HG03460 (cell line): ENCODE measurements around the gene UTP15.

Experiments used
- ATAC-seq: cut with Tn5 transposase; IDR thresholded peaks from one replicate; pipeline ENCODE4 v1.9.1; 2021; ENCODE audit not compliant: unreplicated experiment

UTP15 gene

DNA sequence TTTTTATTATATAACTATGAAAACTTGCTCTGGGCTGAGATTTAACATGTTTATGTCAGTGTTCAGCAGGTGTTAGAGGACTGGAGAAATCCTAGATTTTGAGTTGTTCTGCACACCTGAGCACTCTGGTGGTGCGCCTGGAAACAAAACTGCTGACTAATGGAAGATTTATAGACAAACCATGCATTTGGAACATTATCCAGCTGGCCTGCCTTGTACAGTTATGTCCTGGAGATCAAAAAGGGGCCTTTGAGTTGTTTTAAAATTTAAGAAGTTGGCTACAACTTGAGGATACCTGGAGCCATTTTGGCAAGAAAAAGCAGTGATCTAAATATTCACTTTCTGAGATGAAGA is 54.8 kb downstream of the UTP15 start:
- no peak for ATAC-seq

DNA sequence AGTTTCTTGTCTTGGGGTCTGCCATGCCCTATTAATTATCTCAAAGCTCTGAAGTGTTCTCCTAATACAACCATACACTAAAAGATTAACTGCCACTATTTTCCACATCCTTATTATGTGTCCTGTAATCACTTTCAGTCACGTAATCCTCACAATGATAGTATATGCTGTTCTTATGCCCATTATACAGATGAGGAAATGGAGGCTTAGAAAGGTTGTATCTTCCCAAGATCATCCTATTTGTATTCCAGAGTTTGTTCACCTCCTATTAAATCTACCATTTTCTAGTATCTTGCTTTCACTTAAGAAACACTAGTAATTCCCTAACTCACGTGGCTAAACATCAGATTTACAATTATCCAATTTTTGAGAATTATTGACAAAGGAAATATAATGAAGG is 57.5 kb downstream of the UTP15 start:
- ATAC-seq: no peak

DNA sequence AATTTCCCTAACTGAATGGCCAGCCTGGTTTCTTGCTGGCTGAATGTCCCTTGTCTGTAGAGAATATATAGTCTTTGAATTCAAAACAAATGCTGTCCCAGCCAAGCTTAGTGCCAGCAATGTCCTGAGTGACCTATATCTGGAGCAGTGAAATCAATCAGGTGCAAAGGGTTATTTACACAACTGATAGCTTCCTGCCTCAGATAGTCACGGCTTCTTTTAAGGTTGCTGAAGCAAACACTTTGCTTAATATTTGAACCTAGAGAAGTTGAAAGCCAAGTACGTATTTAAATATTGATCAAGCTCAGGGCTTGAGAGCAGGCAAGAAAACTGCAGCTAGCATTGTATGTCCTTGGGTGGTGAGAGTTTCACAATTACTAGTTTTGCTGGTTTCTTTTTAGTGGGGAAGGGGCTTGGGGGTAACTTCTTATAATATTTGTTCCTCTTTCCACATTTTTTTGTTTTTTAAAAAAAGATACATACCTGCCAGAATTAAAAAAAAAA is 58.4 kb downstream of the UTP15 start:
- ATAC-seq: no peak

DNA sequence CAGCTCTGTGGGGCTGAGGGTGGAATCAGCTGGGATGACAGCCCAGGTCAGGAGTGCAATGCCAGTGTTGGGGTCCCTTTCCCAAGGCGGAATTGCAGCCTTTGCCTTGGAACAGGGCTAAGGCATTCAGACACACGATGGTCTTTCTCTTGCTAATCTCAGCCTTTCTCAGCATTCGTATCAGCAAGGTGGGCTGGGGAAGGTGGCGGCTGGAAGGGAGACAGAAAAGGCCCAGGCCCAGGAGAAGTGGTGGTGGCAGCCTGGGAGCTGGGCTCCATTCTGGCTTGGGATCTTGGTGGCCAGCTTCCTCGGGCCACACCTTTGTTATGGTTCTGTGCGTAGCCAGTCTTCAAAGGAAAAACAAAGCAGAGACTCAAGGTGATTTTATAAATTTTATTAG is 59.3 kb downstream of the UTP15 start:
- ATAC-seq: no peak

DNA sequence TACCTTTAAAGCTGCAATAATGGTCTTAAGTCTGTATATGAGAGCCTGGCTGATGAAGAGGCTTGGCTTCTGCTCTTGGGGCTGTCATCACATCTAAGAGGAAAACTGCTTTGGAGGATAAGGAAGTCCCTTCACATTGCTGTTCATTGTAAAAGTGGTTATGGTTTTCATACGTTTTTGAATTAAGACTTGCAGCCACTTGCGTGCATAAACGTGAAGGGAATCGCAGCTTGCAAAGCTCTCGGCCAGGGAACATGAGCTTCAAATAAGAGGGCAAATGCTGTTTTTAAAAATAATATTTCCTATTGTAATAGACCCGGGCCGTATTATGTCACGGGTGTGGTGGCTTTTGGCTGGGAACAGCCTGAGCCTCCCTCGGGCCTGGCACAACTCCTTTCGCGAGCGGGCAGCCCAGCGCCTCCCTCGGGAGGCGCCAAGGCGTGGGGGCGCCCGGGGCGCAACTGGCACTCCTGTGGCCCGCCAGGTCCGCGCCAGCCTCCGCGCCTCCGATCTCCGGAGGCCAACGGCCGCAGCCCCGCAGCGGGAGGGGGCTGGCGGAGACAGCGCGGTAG is 59.9 kb downstream of the UTP15 start:
- no peak for ATAC-seq

DNA sequence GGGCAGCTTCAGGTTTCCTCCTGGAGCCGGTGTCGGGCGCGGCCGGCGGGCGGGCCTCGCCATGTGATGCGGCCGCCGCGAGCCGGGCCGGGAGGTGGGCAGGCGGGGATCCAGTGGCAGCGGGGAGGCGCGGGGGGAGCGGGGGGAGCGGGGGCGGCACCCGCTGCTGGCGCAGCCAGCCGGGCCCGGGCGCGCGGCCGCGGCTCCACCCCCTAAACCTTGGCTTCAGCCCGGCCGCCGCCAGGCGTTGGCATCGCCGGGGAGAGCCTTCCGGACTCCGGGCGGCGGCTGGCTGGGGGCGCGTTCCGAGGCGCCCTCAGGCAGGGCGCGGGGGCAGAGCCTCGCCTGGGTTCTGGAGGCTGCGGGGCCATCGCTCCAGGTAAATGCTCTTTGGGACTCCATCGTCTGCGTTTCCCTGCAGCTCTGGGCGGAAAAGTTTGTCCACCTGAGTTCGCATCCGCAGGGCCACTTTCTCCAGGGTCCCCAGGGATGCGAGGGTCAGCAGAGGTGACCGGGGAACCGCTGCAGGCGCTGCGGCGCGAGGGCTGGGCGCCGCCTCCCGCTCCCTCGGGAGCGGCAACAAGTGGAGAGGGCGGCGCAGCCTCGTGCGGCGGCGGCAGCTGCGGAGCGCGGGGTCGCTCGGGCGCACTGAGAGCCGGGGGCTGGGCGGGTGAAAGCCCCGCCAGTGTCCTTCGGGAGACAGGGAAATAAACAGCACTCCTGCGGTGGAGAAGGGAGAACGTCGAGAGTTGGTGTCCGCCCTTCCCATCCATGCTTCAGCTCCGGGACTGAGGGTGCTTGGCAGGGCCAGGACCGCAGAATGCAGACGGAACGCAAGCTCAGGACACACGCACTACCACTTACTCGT is 60.6 kb downstream of the UTP15 start, which contains the start of gene ARHGEF28:
ARHGEF28 (plus strand) TSS at position 253 of the 868 bp plus-strand sequence. CDS start 58,656 bp downstream, outside the sequence.
- no peak for ATAC-seq

DNA sequence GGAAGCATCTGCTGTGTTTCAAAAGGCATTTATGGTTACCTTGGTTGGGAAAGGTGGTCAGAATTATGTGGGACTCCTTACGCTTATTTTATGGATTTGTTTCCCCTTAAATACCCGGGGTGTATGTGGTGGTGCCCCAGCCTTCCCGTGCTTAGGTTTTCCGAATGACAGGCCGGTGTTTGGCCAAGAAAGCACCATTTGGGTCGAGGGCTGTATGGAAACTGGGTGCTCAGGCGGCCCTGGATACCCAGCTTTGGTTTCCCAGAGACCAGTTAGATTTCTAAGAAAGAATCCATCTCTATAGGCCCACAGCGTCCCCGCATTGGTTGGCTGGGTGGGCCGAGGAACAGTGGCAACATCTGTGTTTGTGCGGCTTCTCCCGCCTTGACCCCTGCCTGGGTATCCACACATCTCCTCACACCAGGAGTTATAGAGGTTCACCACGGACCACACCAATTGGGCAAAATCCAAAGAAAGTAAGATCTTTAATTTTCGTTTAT is 61.3 kb downstream of the UTP15 start:
- no peak for ATAC-seq

DNA sequence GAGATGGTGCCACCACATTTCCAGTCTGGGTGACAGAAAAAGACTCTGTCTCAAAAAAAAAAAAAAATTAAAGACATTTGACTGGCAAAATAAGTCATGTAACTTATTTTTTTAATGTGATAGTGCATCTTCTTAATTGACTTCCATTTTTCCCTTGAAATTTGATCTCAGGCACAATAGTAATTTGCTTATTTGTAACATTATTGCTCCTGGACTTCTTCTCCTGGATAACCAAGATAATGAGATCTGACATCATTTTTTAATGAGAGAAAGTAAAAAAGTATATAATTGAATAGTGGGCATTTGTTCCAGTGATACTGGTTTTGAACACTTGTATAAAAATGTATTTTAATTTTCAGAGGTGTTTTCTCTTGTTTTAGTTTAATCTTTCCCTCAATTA is 63.9 kb downstream of the UTP15 start:
- no peak for ATAC-seq

DNA sequence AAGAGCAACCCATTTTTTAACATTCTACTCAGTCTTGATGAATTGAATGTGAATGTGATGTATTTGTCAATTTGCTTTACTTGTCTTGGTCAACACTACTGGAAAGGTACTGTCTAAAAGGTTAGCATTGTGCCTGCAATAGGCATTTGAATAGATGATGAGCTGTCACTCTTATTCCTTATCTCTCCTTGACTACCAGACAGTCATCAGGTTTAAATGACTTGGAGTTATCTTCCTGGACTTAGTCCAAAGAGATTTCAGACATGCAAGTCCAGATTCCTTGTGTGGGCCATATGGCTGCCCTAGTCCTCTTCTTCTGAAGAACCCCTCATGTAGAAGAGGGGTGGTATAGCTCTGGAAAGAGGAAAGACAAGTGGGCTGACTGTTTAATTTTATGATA is 65.2 kb downstream of the UTP15 start:
- no peak for ATAC-seq

DNA sequence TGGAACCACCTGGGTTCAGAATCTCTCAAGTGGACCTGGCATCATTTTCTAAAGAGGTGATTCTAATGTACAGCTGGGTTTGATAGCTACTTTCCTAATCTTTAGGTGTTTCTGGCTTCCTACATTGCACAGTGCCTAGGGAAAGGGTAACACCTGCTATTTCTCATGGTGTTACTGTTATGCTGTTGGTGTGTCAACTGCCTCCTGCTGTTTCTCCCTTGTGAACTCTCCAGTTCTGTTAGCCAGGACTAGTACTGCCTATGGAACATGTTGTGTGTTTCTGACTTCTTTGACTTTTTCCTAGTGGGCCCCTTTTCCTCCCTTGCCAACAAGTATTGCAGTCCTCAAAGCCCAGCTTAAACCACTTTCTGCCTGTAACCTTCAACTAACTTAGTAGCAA is 66.0 kb downstream of the UTP15 start:
- no peak for ATAC-seq
